IMR-90 (cell line): ENCODE results near the gene DPPA2. TPM values are rescaled to one million over a fixed set of nuclear protein-coding genes. Genes with fewer than 3 reads are reported as not detected.

ENCODE experiments used
- ATAC-seq: fragments of 200-7000 bp; cut with Tn5 transposase; 2 replicates; pipeline ENCODE4 v1.9.1; 2020; ENCODE audit warnings: low read depth, mild to moderate bottlenecking, moderate library complexity
- BruUV-seq: library from RNA; stranded (reverse); fragments of 400-500 nt; replicated peaks from 2 replicates; lab custom pipeline; 2021; lab: Mats Ljungman, UMichigan
- CTCF ChIA-PET: fragments of 300-600 bp; formaldehyde crosslinking; extraction: SDS; loops from one replicate; lab custom pipeline; 2021; ENCODE audit warnings: antibody characterized with exemption; lab: Yijun Ruan, JAX
- POLR2A ChIA-PET: fragments of 300-600 bp; sonication (Branson Sonifier 250); formaldehyde crosslinking; loops from one replicate; lab custom pipeline; 2022; ENCODE audit warnings: antibody characterized with exemption; ENCODE audit not compliant: unreplicated experiment; lab: Charles Lee
- DNase-seq: peaks from one replicate; pipeline ENCODE4 v3.0.0; 2013
- H2AFZ ChIP-seq: replicated peaks from 2 replicates; pipeline ENCODE3; 2013; ENCODE audit warnings: low read length, mild to moderate bottlenecking; ENCODE audit not compliant: poor library complexity
- H2AK5ac ChIP-seq: 2 replicates; pipeline ENCODE4 v1.6.1; 2013; ENCODE audit warnings: low read depth, low read length, inconsistent platforms
- H2AK9ac ChIP-seq: replicated peaks from 2 replicates; pipeline ENCODE3; 2013; ENCODE audit warnings: mild to moderate bottlenecking, low read depth, low read length, moderate library complexity; ENCODE audit not compliant: poor library complexity
- H2BK120ac ChIP-seq: 2 replicates; pipeline ENCODE4 v1.6.1; 2013; ENCODE audit warnings: low read depth, low read length, inconsistent platforms
- H2BK15ac ChIP-seq: 3 replicates; pipeline ENCODE4 v1.6.1; 2013; ENCODE audit warnings: low read depth, low read length, inconsistent platforms
- H2BK20ac ChIP-seq: 2 replicates; pipeline ENCODE4 v1.6.1; 2013; ENCODE audit warnings: low read depth, mild to moderate bottlenecking, inconsistent platforms, low read length, moderate library complexity
- H2BK5ac ChIP-seq: 2 replicates; pipeline ENCODE4 v1.6.1; 2013; ENCODE audit warnings: mild to moderate bottlenecking, low read depth, low read length, inconsistent platforms; ENCODE audit not compliant: poor library complexity, severe bottlenecking
- H3K14ac ChIP-seq: replicated peaks from 2 replicates; pipeline ENCODE4 v1.6.1; 2013; ENCODE audit warnings: low read depth, low read length, inconsistent platforms
- H3K18ac ChIP-seq: 2 replicates; pipeline ENCODE4 v1.6.1; 2013; ENCODE audit warnings: low read depth, low read length, control low read depth
- H3K23ac ChIP-seq: 2 replicates; pipeline ENCODE4 v1.6.1; 2013; ENCODE audit warnings: low read depth, low read length, inconsistent platforms
- H3K27ac ChIP-seq: 2 replicates; pipeline ENCODE4 v1.5.1; 2013; ENCODE audit warnings: mild to moderate bottlenecking, control low read depth, low read length; ENCODE audit not compliant: insufficient read depth
- H3K27me3 ChIP-seq: 2 replicates; pipeline ENCODE4 v1.6.1; 2013; ENCODE audit warnings: low read length; ENCODE audit not compliant: control insufficient read depth, insufficient read depth
- H3K36me3 ChIP-seq: 2 replicates; pipeline ENCODE4 v1.6.1; 2013; ENCODE audit warnings: low read length, mixed read lengths; ENCODE audit not compliant: control insufficient read depth, insufficient read depth
- H3K4ac ChIP-seq: 2 replicates; pipeline ENCODE4 v1.6.1; 2013; ENCODE audit warnings: low read depth, low read length, inconsistent platforms
- H3K4me1 ChIP-seq: 2 replicates; pipeline ENCODE4 v1.6.1; 2013; ENCODE audit warnings: low read length, mixed read lengths; ENCODE audit not compliant: control insufficient read depth, insufficient read depth
- H3K4me2 ChIP-seq: 2 replicates; pipeline ENCODE4 v1.6.1; 2013; ENCODE audit warnings: low read depth, mild to moderate bottlenecking, control low read depth, low read length, moderate library complexity
- H3K4me3 ChIP-seq: 2 replicates; pipeline ENCODE4 v1.5.1; 2013; ENCODE audit warnings: low read depth, mild to moderate bottlenecking, control low read depth, low read length, moderate library complexity; ENCODE audit not compliant: insufficient read depth
- H3K56ac ChIP-seq: 2 replicates; pipeline ENCODE4 v1.6.1; 2013; ENCODE audit warnings: low read length, inconsistent platforms; ENCODE audit not compliant: insufficient read depth; ENCODE audit errors: extremely low read depth
- H3K79me1 ChIP-seq, 2 experiments: 2 replicates each; pipeline ENCODE4 v1.6.1; 2013; ENCODE audit warnings: low read length in 2 of 2, inconsistent platforms in 1 of 2, low read depth in 1 of 2
- H3K9ac ChIP-seq: 2 replicates; pipeline ENCODE4 v1.6.1; 2013; ENCODE audit warnings: low read depth, low read length, control low read depth
- H3K9me1 ChIP-seq: 2 replicates; pipeline ENCODE4 v1.6.1; 2013; ENCODE audit warnings: low read length, inconsistent platforms; ENCODE audit not compliant: insufficient read depth
- H3K9me3 ChIP-seq: 2 replicates; pipeline ENCODE4 v1.6.1; 2013; ENCODE audit warnings: low read length; ENCODE audit not compliant: control insufficient read depth, insufficient read depth
- H4K20me1 ChIP-seq: 2 replicates; pipeline ENCODE4 v1.6.1; 2013; ENCODE audit warnings: low read length, inconsistent platforms; ENCODE audit not compliant: insufficient read depth
- H4K5ac ChIP-seq: 2 replicates; pipeline ENCODE4 v1.6.1; 2013; ENCODE audit warnings: mild to moderate bottlenecking, low read depth, low read length, control low read depth
- H4K8ac ChIP-seq, 2 experiments: 2 replicates each; pipeline ENCODE4 v1.6.1; 2013; ENCODE audit warnings: low read depth in 2 of 2, low read length in 2 of 2, control low read depth in 1 of 2, inconsistent platforms in 1 of 2
- H4K91ac ChIP-seq: 2 replicates; pipeline ENCODE4 v1.6.1; 2013; ENCODE audit warnings: low read depth, low read length, inconsistent platforms; ENCODE audit not compliant: insufficient read depth
- CHD1 ChIP-seq: IDR thresholded peaks from 2 replicates; pipeline ENCODE4 v1.6.1; 2012; ENCODE audit warnings: low read depth, low read length, improper control_type of control experiment
- RAD21 ChIP-seq: IDR thresholded peaks from 2 replicates; pipeline ENCODE4 v1.6.1; 2012; ENCODE audit warnings: low read length, improper control_type of control experiment
- SMC3 ChIP-seq: fragments of 150-350 bp; IDR thresholded peaks from 2 replicates; pipeline ENCODE4 v1.6.1; 2016; ENCODE audit warnings: low read depth, mild to moderate bottlenecking, antibody characterized with exemption, low read length, moderate library complexity
- WGBS, 2 experiments: methylation state at CpG; one replicate each; pipeline versions ENCODE4 v1.1.5 to v1.1.7; 2013; ENCODE audit warnings: missing lambda C conversion rate in 2 of 2; ENCODE audit not compliant: insufficient read length in 1 of 2; ENCODE audit errors: extremely low coverage in 2 of 2; 5-methylcytosine and 5-hydroxymethylcytosine counted together
- dilution Hi-C: fragments of 300-500 bp; cut with HindIII; formaldehyde crosslinking; loops from one replicate; pipeline ENCODE4 v1.14.3; 2018; ENCODE audit warnings: low sequenced_read_pairs; ENCODE audit not compliant: unreplicated experiment
- in situ Hi-C: fragments of 300-500 bp; cut with MboI; formaldehyde crosslinking; loops from 3 replicates; pipeline ENCODE4 v1.14.3; 2019; ENCODE audit warnings: low sequenced_read_pairs, inconsistent platforms, mixed read lengths
- intact Hi-C: fragments of 100-400 bp; cut with micrococcal nuclease; formaldehyde crosslinking; loops from 2 replicates; pipeline ENCODE4 v1.10.0; 2022
- polyA plus RNA-seq, 3 experiments: library from polyadenylated mRNA; depleted of rRNA; stranded (reverse); fragments of >200 nt; gene quantifications; 2 replicates each; pipeline ENCODE4 v1.2.3, GENCODE V29; 2012; ENCODE audit warnings: low replicate concordance in 1 of 3
- total RNA-seq: library from RNA; depleted of rRNA; stranded (reverse); fragments of >200 nt; gene quantifications from 2 replicates; pipeline ENCODE4 v1.2.3, GENCODE V29; 2012
- TF ChIP-seq, protein P1 (sequence below): fragments of 150-350 bp; IDR thresholded peaks from 2 replicates; pipeline ENCODE4 v1.6.1; 2017; ENCODE audit warnings: mild to moderate bottlenecking, antibody characterized with exemption, low read length, low read depth
- TF ChIP-seq, protein P2 (sequence below): conservative IDR thresholded peaks from 2 replicates; pipeline ENCODE4 v1.5.1; 2012; ENCODE audit warnings: mild to moderate bottlenecking, low read depth, low read length, improper control_type of control experiment

Gene DPPA2
- total and polyA plus RNA-seq, 2 of the 4 experiments (the other 2 are of a cell fraction): not detected

DNA sequence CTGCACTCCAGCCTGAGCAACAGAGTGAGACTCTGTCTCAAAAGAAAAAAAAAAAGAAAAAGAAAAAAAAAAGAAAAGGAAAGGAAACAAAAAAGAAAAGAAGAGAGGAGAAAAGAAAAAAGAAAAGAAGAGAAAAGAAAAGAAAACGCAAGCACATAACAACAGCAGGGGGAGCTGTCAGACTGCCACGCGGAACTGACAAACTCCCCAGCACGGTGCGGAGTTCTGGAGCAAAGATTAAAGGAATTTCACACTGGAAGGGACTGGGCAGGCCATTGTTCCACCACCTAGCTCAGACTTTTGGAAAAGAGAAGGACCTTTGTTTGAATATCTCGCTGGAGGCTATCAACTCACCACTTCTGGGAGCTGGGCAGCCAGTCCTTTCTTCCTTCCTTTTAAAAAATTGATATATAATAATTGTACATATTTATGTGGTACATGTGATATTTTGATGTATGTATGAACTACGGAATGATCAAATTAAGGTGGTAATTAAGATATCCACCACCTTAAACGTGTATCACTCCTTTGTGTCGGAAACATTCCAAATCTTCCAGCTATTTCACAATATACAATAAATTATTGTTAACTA, 40.5 kb downstream of the DPPA2 start:
- no peaks in the 10 kb centered on the region for H3K27me3 ChIP-seq
- H3K27ac ChIP-seq: no peak overlapping the region
- BruUV-seq: no TSS peak
- no peak overlapping the region for H3K4ac ChIP-seq
- H3K23ac ChIP-seq: no peak overlapping the region
- intact Hi-C loops (loop anchor here (5.0 kb wide), 1 partner anchor 1797 kb away; the partner anchor contains the start of gene NECTIN3), dilution Hi-C loops (no loop called here), in situ Hi-C loops (no loop called here)
- peak overlapping the region; percentile 67; the same call in 1 of the 2 replicates for H3K4me2 ChIP-seq
- H3K36me3 ChIP-seq: no peaks in the 10 kb centered on the region
- H2AK5ac ChIP-seq: no peak overlapping the region
- no peak overlapping the region for H2BK120ac ChIP-seq
- H3K4me1 ChIP-seq: no peaks in the 10 kb centered on the region
- no peaks in the 10 kb centered on the region for H4K20me1 ChIP-seq
- H3K56ac ChIP-seq: no peak overlapping the region
- ChIA-PET CTCF (interaction anchor here (0.7 to 0.9 kb wide), 2 partner anchors 12 to 1307 kb away, joined by 3 to 5 read pairs; no protein-coding TSS in a partner anchor), POLR2A (interaction anchor here (0.7 kb wide), 1 partner anchor 8 kb away, joined by 7 read pairs; no protein-coding TSS in a partner anchor)
- no peak overlapping the region for H3K9ac ChIP-seq
- H3K14ac ChIP-seq: no peak overlapping the region
- H2BK15ac ChIP-seq: no peak overlapping the region
- no peaks in the 10 kb centered on the region for H3K9me3 ChIP-seq
- no peak overlapping the region for H4K5ac ChIP-seq
- H3K9me1 ChIP-seq: no peaks in the 10 kb centered on the region
- no peaks in the 10 kb centered on the region for H3K79me1 ChIP-seq
- no peak overlapping the region for H2AK9ac ChIP-seq
- H3K4me3 ChIP-seq: no peak overlapping the region
- no peak overlapping the region for H4K91ac ChIP-seq
- H2AFZ ChIP-seq: peak overlapping the region; percentile 63
- no peak overlapping the region for H4K8ac ChIP-seq
- peak; percentile 70; the same call in 1 of the 2 replicates for ATAC-seq
- no peak for TF ChIP-seq CHD1
- TF ChIP-seq SMC3: peak; percentile 59
- peak; percentile 75 for TF ChIP-seq RAD21
- TF ChIP-seq, protein P1, sequence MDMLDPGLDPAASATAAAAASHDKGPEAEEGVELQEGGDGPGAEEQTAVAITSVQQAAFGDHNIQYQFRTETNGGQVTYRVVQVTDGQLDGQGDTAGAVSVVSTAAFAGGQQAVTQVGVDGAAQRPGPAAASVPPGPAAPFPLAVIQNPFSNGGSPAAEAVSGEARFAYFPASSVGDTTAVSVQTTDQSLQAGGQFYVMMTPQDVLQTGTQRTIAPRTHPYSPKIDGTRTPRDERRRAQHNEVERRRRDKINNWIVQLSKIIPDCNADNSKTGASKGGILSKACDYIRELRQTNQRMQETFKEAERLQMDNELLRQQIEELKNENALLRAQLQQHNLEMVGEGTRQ: no peak
- TF ChIP-seq, protein P2, sequence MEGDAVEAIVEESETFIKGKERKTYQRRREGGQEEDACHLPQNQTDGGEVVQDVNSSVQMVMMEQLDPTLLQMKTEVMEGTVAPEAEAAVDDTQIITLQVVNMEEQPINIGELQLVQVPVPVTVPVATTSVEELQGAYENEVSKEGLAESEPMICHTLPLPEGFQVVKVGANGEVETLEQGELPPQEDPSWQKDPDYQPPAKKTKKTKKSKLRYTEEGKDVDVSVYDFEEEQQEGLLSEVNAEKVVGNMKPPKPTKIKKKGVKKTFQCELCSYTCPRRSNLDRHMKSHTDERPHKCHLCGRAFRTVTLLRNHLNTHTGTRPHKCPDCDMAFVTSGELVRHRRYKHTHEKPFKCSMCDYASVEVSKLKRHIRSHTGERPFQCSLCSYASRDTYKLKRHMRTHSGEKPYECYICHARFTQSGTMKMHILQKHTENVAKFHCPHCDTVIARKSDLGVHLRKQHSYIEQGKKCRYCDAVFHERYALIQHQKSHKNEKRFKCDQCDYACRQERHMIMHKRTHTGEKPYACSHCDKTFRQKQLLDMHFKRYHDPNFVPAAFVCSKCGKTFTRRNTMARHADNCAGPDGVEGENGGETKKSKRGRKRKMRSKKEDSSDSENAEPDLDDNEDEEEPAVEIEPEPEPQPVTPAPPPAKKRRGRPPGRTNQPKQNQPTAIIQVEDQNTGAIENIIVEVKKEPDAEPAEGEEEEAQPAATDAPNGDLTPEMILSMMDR: peak; percentile 59
- peak; percentile 37 for DNase-seq
- H3K18ac ChIP-seq: no peak overlapping the region
- no peak overlapping the region for H2BK20ac ChIP-seq
- H2BK5ac ChIP-seq: no peak overlapping the region
- WGBS, 2 experiments: no CpG with 5 or more reads among the region's 9 CpGs
